Umbilical cord (tissue), 1 donor: ENCODE results near the gene PSMC2. TPM values are rescaled to one million over a fixed set of nuclear protein-coding genes. Genes with fewer than 3 reads are reported as not detected.

ENCODE experiments used
- total RNA-seq: library from RNA; depleted of rRNA; stranded (reverse); fragments of >200 nt; gene quantifications from one replicate; pipeline ENCODE4 v1.2.3, GENCODE V29; 2014; ENCODE audit warnings: low replicate concordance; ENCODE audit not compliant: insufficient read depth

PSMC2 gene
- total RNA-seq, 1 donor from 2014 or later, result 60.9 TPM

Other genes with a start within 250 kb of the PSMC2 start
- gene NAPEPLD, start 198.5 kb upstream of the PSMC2 start, total RNA-seq, result 18.8 TPM
- gene PMPCB, start 50.2 kb upstream of the PSMC2 start, total RNA-seq, result 38.0 TPM
- 15.6 TPM for gene DNAJC2, start 2.9 kb upstream of the PSMC2 start, total RNA-seq
- not detected for gene SLC26A5, start 98.6 kb downstream of the PSMC2 start, total RNA-seq